Fibroblast of gingiva (primary cell): ENCODE data around the gene RASSF8.

Source experiments
- DNase-seq: peaks from one replicate; pipeline ENCODE4 v3.0.0-alpha.2; 2011; ENCODE audit warnings: low read depth

The RASSF8 gene

GRCh38 chr12:25993901-25994651, 35.6 kb downstream of the RASSF8 start:
- peak; percentile 95 for DNase-seq

- DNase-seq: no peak
These were observed 36.6 kb downstream of the RASSF8 start for GRCh38 chr12:25994901-25995625.

GRCh38 chr12:25995906-25996305, 37.4 kb downstream of the RASSF8 start:
- DNase-seq: no peak

GRCh38 chr12:25996677-25997076, 38.2 kb downstream of the RASSF8 start:
- DNase-seq: no peak

GRCh38 chr12:25997201-25997963, 38.9 kb downstream of the RASSF8 start:
- peak; percentile 93 for DNase-seq

- no peak for DNase-seq
These were observed 42.4 kb downstream of the RASSF8 start for GRCh38 chr12:26000898-26001297.

- DNase-seq: no peak
These were observed 43.0 kb downstream of the RASSF8 start for GRCh38 chr12:26001530-26001929.

GRCh38 chr12:26003065-26003464, 44.6 kb downstream of the RASSF8 start:
- DNase-seq: no peak

GRCh38 chr12:26007566-26007965, 49.1 kb downstream of the RASSF8 start:
- DNase-seq: no peak

- DNase-seq: no peak
These were observed 51.1 kb downstream of the RASSF8 start for GRCh38 chr12:26009593-26009992.

GRCh38 chr12:26010293-26010821, 51.9 kb downstream of the RASSF8 start:
- DNase-seq: peak; percentile 66

- peak; percentile 90 for DNase-seq
These were observed 52.6 kb downstream of the RASSF8 start for GRCh38 chr12:26011099-26011498.

- no peak for DNase-seq
These were observed 55.6 kb downstream of the RASSF8 start for GRCh38 chr12:26014085-26014484.

- no peak for DNase-seq
These were observed 58.0 kb downstream of the RASSF8 start for GRCh38 chr12:26016516-26016915.

- DNase-seq: no peak
These were observed 59.2 kb downstream of the RASSF8 start for GRCh38 chr12:26017484-26018211.

- peak; percentile 70 for DNase-seq
These were observed 60.4 kb downstream of the RASSF8 start for GRCh38 chr12:26018926-26019325.

GRCh38 chr12:26021534-26021933, 63.1 kb downstream of the RASSF8 start:
- DNase-seq: no peak

GRCh38 chr12:26022043-26022442, 63.6 kb downstream of the RASSF8 start:
- no peak for DNase-seq

GRCh38 chr12:26026713-26027112, 68.2 kb downstream of the RASSF8 start:
- no peak for DNase-seq

GRCh38 chr12:26027401-26027800, 68.9 kb downstream of the RASSF8 start:
- DNase-seq: no peak

- peak; percentile 45 for DNase-seq
These were observed 70.7 kb downstream of the RASSF8 start for GRCh38 chr12:26028953-26029735.
